ENCODE results near the gene MAEA.

The MAEA gene

DNA sequence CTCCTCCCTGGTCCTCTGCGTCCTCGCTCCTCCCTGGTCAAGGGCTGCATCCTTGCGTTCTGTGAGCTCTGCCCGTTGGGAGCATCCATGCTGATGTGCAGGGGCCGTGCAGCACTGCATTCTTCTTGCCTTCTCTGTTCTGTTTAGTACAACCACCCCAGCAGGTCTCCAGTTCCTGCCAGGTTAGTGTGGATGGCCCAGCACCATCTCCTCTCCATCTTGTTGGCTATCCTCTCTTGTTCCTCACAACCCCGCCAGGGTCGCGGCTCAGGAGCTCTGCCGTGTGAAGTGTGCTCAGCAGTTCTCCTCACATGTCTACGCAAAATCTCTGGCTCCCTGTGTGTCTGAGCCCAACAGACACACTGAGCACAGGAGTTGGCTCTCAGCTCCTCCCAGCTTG is 10.4 kb upstream of the MAEA start:
- Histone ChIP-seq H3K79me2 (ENCODE audit: control insufficient read depth, low read length) (no peaks in the 10 kb centered on the region), H3K4me3 (ENCODE audit: low read length) (no peak overlapping the region), H3K27ac (ENCODE audit: low read depth, low read length) (no peak overlapping the region), H3K9me2 (replicated peaks; ENCODE audit: control insufficient read depth, low read length) (no peaks in the 10 kb centered on the region), H3F3A (ENCODE audit: control insufficient read depth, insufficient read depth) (no peaks in the 10 kb centered on the region), H4K20me1 (ENCODE audit: control insufficient read depth, insufficient read depth, low read depth, low read length) (no peaks in the 10 kb centered on the region), H3K36me3 (ENCODE audit: control insufficient read depth, low read length) (no peaks in the 10 kb centered on the region), H3K9me3 (ENCODE audit: control insufficient read depth, insufficient read depth, low read length) (no peaks in the 10 kb centered on the region), H3K4me2 (ENCODE audit: low read length) (no peak overlapping the region), H3K27me3 (ENCODE audit: control insufficient read depth, low read length) (no peaks in the 10 kb centered on the region), H3K4me1 (ENCODE audit: control insufficient read depth, low read length) (no peaks in the 10 kb centered on the region)
- TF ChIP-seq, protein P1, sequence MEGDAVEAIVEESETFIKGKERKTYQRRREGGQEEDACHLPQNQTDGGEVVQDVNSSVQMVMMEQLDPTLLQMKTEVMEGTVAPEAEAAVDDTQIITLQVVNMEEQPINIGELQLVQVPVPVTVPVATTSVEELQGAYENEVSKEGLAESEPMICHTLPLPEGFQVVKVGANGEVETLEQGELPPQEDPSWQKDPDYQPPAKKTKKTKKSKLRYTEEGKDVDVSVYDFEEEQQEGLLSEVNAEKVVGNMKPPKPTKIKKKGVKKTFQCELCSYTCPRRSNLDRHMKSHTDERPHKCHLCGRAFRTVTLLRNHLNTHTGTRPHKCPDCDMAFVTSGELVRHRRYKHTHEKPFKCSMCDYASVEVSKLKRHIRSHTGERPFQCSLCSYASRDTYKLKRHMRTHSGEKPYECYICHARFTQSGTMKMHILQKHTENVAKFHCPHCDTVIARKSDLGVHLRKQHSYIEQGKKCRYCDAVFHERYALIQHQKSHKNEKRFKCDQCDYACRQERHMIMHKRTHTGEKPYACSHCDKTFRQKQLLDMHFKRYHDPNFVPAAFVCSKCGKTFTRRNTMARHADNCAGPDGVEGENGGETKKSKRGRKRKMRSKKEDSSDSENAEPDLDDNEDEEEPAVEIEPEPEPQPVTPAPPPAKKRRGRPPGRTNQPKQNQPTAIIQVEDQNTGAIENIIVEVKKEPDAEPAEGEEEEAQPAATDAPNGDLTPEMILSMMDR (IDR thresholded peaks at IDR 0.05; ENCODE audit: low read depth, low read length, poor library complexity, severe bottlenecking): no peak
- no peak for TF ChIP-seq EZH2phosphoT487 (IDR thresholded peaks at IDR 0.05; ENCODE audit: borderline replicate concordance, low read length)

DNA sequence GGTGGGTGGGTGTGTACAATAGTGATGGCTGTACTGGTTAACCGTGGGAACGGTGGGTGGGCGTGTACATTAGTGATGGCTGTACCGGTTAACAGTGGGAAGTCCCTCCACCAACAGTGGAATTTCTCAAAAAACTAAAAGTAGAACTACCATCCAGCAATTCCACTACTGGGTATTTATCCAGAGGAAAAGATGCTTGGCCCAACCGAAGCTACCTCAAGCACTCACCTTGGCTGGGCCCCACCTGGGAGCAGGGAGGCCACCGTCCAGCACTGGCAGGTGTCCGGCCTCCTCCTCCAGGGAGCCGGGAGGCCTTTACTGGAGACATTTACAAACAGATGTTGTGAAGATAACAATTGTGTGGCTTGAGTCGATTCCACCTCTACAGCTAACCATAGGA is 6.0 kb upstream of the MAEA start:
- Histone ChIP-seq H3K27ac (ENCODE audit: low read depth, low read length) (no peak overlapping the region), H3K36me3 (ENCODE audit: control insufficient read depth, low read length) (0 out of 2 replicates have a peak, but pooled peaks cover 3% of the 10 kb centered on the region), H3F3A (ENCODE audit: control insufficient read depth, insufficient read depth) (no peaks in the 10 kb centered on the region), H3K4me2 (ENCODE audit: low read length) (no peak overlapping the region), H3K9me2 (replicated peaks; ENCODE audit: control insufficient read depth, low read length) (no peaks in the 10 kb centered on the region), H3K4me3 (ENCODE audit: low read length) (no peak overlapping the region), H4K20me1 (ENCODE audit: control insufficient read depth, insufficient read depth, low read depth, low read length) (no peaks in the 10 kb centered on the region), H3K9me3 (ENCODE audit: control insufficient read depth, insufficient read depth, low read length) (peaks cover 16% of the 10 kb centered on the region; the same call in 1 of the 2 replicates), H3K4me1 (ENCODE audit: control insufficient read depth, low read length) (peaks cover 5% of the 10 kb centered on the region), H3K27me3 (ENCODE audit: control insufficient read depth, low read length) (no peaks in the 10 kb centered on the region), H3K79me2 (ENCODE audit: control insufficient read depth, low read length) (no peaks in the 10 kb centered on the region)
- TF ChIP-seq EZH2phosphoT487 (IDR thresholded peaks at IDR 0.05; ENCODE audit: borderline replicate concordance, low read length): no peak
- TF ChIP-seq, protein P1 (IDR thresholded peaks at IDR 0.05; ENCODE audit: low read depth, low read length, poor library complexity, severe bottlenecking): no peak

DNA sequence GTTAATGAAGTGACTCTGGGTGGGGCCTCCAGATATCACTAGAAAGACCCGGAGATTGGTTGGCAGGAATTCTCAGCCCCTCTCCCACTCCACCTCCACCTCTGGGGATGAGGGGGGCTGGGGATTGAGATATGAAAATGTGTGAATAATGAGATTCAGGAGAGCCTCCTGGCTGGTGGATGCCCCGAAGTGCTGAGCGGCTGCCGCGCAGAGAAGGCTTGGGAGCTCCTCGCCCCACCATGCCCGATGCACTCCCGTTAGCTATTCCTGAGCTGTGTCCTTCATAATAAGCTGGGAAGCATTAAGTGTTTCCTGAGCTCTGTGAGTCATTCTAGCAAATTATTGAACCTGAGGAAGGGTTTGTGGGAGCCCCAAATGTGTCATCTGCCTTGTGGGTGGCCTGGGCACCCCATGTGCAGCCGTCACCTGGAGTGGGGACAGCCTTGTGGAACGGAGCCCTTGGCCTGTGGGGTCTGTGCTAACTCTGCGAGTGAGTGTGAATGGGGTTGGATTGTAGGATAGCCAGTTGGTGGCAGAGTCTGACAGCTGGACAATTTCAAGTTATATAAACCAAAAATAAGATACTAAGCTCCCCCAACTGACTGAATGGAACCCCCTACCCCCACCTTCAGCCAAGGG is 4.4 kb upstream of the MAEA start:
- Histone ChIP-seq H3K9me3 (ENCODE audit: control insufficient read depth, insufficient read depth, low read length) (peaks cover 16% of the 10 kb centered on the region; the same call in 1 of the 2 replicates), H3K36me3 (ENCODE audit: control insufficient read depth, low read length) (0 out of 2 replicates have a peak, but pooled peaks cover 3% of the 10 kb centered on the region), H3K4me2 (ENCODE audit: low read length) (no peak overlapping the region), H3F3A (ENCODE audit: control insufficient read depth, insufficient read depth) (no peaks in the 10 kb centered on the region), H3K79me2 (ENCODE audit: control insufficient read depth, low read length) (peaks cover 9% of the 10 kb centered on the region), H3K4me3 (ENCODE audit: low read length) (no peak overlapping the region), H3K27me3 (ENCODE audit: control insufficient read depth, low read length) (no peaks in the 10 kb centered on the region), H3K27ac (ENCODE audit: low read depth, low read length) (no peak overlapping the region), H3K9me2 (replicated peaks; ENCODE audit: control insufficient read depth, low read length) (no peaks in the 10 kb centered on the region), H3K4me1 (ENCODE audit: control insufficient read depth, low read length) (peaks cover 9% of the 10 kb centered on the region), H4K20me1 (ENCODE audit: control insufficient read depth, insufficient read depth, low read depth, low read length) (no peaks in the 10 kb centered on the region; the same call in 1 of the 2 replicates)
- TF ChIP-seq, protein P1 (IDR thresholded peaks at IDR 0.05; ENCODE audit: low read depth, low read length, poor library complexity, severe bottlenecking): no peak
- TF ChIP-seq EZH2phosphoT487 (IDR thresholded peaks at IDR 0.05; ENCODE audit: borderline replicate concordance, low read length): no peak

Measured in DOHH2 (cell line).